DND-41 (cell line): ENCODE results near the gene UTP14C.
"Not testable (repeated sequence)": the region's sequence is repeated elsewhere in the genome, so short reads cannot be mapped to it uniquely, and the experiment has no call there.

Experiments used
- ATAC-seq: fragments of 200-7000 bp; cut with Tn5 transposase; 3 replicates; pipeline ENCODE4 v1.9.1; 2021; ENCODE audit warnings: low read depth; ENCODE audit not compliant: insufficient read depth
- DNase-seq: peaks from one replicate; pipeline ENCODE4 v3.0.0-alpha.2; 2020
- H2AFZ ChIP-seq: 2 replicates; pipeline ENCODE4 v1.6.0; 2012; ENCODE audit warnings: low read depth, low read length
- H3K27ac ChIP-seq: 2 replicates; pipeline ENCODE4 v1.5.1; 2012; ENCODE audit warnings: low read length, inconsistent platforms
- H3K27me3 ChIP-seq: fragments of 200-600 bp; sonication (generic); 2 replicates; pipeline ENCODE4 v1.6.0; 2012; ENCODE audit warnings: low read length, mild to moderate bottlenecking, inconsistent platforms; ENCODE audit not compliant: insufficient read depth, poor library complexity
- H3K36me3 ChIP-seq: 2 replicates; pipeline ENCODE4 v1.5.1; 2012; ENCODE audit warnings: low read length, inconsistent platforms; ENCODE audit not compliant: insufficient read depth
- H3K4me1 ChIP-seq: 2 replicates; pipeline ENCODE4 v1.5.1; 2012; ENCODE audit warnings: mild to moderate bottlenecking, low read length; ENCODE audit not compliant: insufficient read depth
- H3K4me2 ChIP-seq: 2 replicates; pipeline ENCODE4 v1.6.0; 2012; ENCODE audit warnings: mild to moderate bottlenecking, moderate library complexity, low read length, inconsistent platforms; ENCODE audit not compliant: insufficient read depth
- H3K4me3 ChIP-seq, 2 experiments: fragments of 200-600 bp in 1 of 2; shearing (Covaris generic) in 1 of 2; 2 replicates each; pipeline ENCODE4 v1.5.1; 2012 to 2016; ENCODE audit warnings: inconsistent platforms in 2 of 2, low read length in 2 of 2, mild to moderate bottlenecking in 2 of 2, low read depth in 1 of 2, moderate library complexity in 1 of 2
- H3K79me2 ChIP-seq: 2 replicates; pipeline ENCODE4 v1.6.0; 2012; ENCODE audit warnings: low read length, inconsistent platforms; ENCODE audit not compliant: insufficient read depth
- H3K9ac ChIP-seq: 2 replicates; pipeline ENCODE4 v1.6.0; 2012; ENCODE audit warnings: low read depth, mild to moderate bottlenecking, inconsistent platforms, low read length, moderate library complexity
- H3K9me3 ChIP-seq: 2 replicates; pipeline ENCODE4 v1.5.1; 2012; ENCODE audit warnings: low read length, moderate library complexity, mild to moderate bottlenecking, inconsistent platforms; ENCODE audit not compliant: insufficient read depth, severe bottlenecking
- H4K20me1 ChIP-seq: 2 replicates; pipeline ENCODE4 v1.6.0; 2012; ENCODE audit warnings: low read length; ENCODE audit not compliant: insufficient read depth
- EZH2 ChIP-seq: IDR thresholded peaks from 3 replicates; pipeline ENCODE4 v1.6.1; 2012; ENCODE audit warnings: borderline replicate concordance, low read depth, mild to moderate bottlenecking, moderate library complexity, low read length, inconsistent platforms; ENCODE audit not compliant: severe bottlenecking
- TF ChIP-seq, protein P1 (sequence below): IDR thresholded peaks from 2 replicates; pipeline ENCODE4 v1.5.1; 2012; ENCODE audit warnings: borderline replicate concordance, low read length, moderate library complexity, mild to moderate bottlenecking; ENCODE audit not compliant: poor library complexity, severe bottlenecking; ENCODE audit errors: extremely low read depth

UTP14C gene

DNA sequence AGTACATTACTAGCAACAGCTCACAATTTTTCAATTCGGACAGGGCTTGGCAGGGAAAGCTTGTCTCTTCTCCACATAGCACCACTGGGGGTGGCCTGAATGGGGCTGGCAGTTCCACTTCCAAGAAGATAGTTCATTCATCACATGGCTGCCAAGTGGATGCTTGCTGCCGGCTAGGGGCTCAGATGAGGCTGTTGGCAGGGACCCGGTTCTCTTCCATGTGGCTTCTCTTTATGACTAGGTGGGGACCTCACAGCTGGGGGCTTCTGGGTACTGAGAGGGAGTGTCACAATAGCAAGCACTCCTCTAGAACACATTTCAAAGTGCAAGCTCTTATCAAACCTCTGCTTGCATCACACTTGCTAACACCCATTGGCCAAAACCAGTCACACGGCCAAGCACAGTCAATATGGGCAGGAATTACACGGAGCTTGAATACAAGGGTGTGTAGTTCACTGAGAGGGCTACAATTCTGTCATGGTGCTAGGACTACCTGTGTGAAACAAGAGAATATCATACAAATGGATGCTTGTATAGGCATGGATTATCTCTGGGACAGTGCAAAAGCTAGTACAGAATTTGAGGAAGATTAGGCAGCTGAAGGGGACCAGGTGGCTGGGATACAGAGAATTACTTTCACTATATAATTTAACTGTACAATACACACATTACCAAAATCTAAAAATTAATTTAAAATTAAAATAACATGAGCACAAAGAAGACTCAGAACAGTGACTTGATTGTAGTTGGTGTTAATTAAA, 45.5 kb upstream of the UTP14C start:
- DNase-seq = no peak
- Histone ChIP-seq H3K4me3 (no peak overlapping the region), H3K9ac (no peak overlapping the region), H3K79me2 (no peaks in the 10 kb centered on the region), H4K20me1 (no peaks in the 10 kb centered on the region), H2AFZ (no peak overlapping the region), H3K4me2 (no peak overlapping the region), H3K36me3 (no peaks in the 10 kb centered on the region), H3K9me3 (no peaks in the 10 kb centered on the region), H3K27ac (no peak overlapping the region), H3K27me3 (no peaks in the 10 kb centered on the region), H3K4me1 (no peaks in the 10 kb centered on the region)
- ATAC-seq = no peak
- TF ChIP-seq, protein P1, sequence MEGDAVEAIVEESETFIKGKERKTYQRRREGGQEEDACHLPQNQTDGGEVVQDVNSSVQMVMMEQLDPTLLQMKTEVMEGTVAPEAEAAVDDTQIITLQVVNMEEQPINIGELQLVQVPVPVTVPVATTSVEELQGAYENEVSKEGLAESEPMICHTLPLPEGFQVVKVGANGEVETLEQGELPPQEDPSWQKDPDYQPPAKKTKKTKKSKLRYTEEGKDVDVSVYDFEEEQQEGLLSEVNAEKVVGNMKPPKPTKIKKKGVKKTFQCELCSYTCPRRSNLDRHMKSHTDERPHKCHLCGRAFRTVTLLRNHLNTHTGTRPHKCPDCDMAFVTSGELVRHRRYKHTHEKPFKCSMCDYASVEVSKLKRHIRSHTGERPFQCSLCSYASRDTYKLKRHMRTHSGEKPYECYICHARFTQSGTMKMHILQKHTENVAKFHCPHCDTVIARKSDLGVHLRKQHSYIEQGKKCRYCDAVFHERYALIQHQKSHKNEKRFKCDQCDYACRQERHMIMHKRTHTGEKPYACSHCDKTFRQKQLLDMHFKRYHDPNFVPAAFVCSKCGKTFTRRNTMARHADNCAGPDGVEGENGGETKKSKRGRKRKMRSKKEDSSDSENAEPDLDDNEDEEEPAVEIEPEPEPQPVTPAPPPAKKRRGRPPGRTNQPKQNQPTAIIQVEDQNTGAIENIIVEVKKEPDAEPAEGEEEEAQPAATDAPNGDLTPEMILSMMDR = no peak
- no peak for TF ChIP-seq EZH2

DNA sequence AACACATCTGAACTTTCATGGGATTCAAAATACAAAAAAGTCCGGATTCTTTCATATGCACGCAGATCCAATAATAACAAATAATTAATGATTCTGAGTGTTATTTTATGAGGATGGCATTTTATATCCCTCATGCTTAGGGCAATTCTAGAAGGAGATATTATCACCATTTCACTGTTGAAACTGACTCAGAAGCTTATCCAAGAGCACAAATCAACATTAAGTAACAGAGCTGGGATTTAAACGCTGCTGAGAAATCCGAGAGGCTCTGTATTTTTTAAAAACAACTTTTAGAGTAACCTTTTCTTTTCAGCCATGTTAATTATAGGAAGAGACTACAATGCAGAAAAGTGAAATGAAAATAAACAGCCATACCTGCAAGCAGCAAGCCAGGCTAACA, 43.6 kb upstream of the UTP14C start:
- no peaks in the 10 kb centered on the region for H3K36me3 ChIP-seq
- no peaks in the 10 kb centered on the region for H3K9me3 ChIP-seq
- no peak overlapping the region for H3K9ac ChIP-seq
- H3K27ac ChIP-seq = no peak overlapping the region
- H3K27me3 ChIP-seq = no peaks in the 10 kb centered on the region
- TF ChIP-seq, protein P1 = no peak
- TF ChIP-seq EZH2 = no peak
- no peak overlapping the region for H3K4me3 ChIP-seq
- no peaks in the 10 kb centered on the region for H4K20me1 ChIP-seq
- no peaks in the 10 kb centered on the region for H3K79me2 ChIP-seq
- H3K4me1 ChIP-seq = no peaks in the 10 kb centered on the region
- DNase-seq = no peak
- no peak for ATAC-seq
- H3K4me2 ChIP-seq = no peak overlapping the region
- no peak overlapping the region for H2AFZ ChIP-seq

DNA sequence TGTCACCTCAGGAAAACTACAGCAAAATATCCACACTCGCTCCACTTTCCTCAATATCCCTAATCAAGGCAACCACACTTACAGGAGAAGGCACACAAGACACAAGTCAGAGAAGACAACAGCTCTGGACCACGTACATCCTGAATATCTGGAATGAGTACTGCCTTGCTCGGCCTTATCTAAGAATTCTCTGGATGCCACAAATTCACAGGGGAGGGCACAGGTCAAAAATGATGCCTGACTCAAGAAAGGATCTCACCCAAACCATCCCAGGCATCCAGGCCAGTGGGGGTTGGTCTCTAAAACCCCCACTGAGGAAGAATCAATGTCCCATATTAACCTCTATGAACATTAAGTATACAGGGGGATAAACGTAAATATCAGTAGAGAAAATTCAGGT, 43.1 kb upstream of the UTP14C start:
- no peak overlapping the region for H3K4me3 ChIP-seq
- no peak overlapping the region for H3K27ac ChIP-seq
- DNase-seq (no peak), ATAC-seq (no peak)
- no peaks in the 10 kb centered on the region for H3K27me3 ChIP-seq
- no peaks in the 10 kb centered on the region for H3K4me1 ChIP-seq
- TF ChIP-seq, protein P1 = no peak
- TF ChIP-seq EZH2 = no peak
- H3K9ac ChIP-seq = no peak overlapping the region
- H3K4me2 ChIP-seq = no peak overlapping the region
- H3K79me2 ChIP-seq = no peaks in the 10 kb centered on the region
- H3K36me3 ChIP-seq = no peaks in the 10 kb centered on the region
- no peaks in the 10 kb centered on the region for H3K9me3 ChIP-seq
- H4K20me1 ChIP-seq = no peaks in the 10 kb centered on the region
- no peak overlapping the region for H2AFZ ChIP-seq

DNA sequence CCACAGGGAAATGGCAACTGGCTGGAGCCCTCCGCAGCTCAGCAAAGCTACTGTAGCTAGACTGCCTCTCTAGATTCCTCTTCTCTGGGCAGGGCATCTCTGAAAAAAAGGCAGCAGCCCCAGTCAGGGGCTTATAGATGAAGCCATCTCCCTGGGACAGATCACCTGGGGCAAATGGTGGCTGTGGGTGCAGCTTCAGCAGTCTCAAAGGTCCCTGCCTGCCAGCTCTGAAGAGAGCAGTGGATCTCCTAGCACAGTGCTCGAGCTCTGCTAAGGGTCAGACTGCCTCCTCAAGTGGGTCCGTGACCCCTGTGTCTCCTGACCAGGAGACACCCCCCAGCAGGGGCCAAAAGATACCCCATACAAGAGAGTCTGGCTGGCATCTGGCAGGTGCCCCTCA, 41.2 kb upstream of the UTP14C start:
- not testable (repeated sequence) for DNase-seq, H3K79me2 ChIP-seq, H3K9me3 ChIP-seq, H3K4me1 ChIP-seq, H3K9ac ChIP-seq, H3K27ac ChIP-seq, H3K27me3 ChIP-seq, H4K20me1 ChIP-seq, H3K36me3 ChIP-seq, H3K4me2 ChIP-seq, H2AFZ ChIP-seq, H3K4me3 ChIP-seq, ATAC-seq

DNA sequence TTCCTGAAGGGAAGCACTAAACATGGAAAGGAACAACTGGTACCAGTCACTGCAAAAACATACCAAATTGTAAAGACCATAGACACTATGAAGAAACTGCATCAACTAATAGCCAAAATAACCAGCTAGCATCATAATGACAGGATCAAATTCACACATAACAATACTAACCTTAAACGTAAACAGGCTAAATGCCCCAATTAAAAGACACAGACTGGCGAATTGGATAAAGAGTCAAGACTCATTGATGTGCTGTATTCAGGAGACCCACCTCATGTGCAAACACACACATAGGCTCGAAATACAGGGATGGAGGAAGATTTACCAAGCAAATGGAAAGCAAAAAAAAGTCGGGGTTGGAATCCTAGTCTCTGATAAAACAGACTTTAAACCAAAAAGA, 39.6 kb upstream of the UTP14C start:
- H2AFZ ChIP-seq, H3K9ac ChIP-seq, H3K27ac ChIP-seq, H4K20me1 ChIP-seq, H3K4me3 ChIP-seq, H3K4me2 ChIP-seq, H3K79me2 ChIP-seq, H3K9me3 ChIP-seq, H3K4me1 ChIP-seq, H3K36me3 ChIP-seq, H3K27me3 ChIP-seq, DNase-seq, ATAC-seq: not testable (repeated sequence)
